Muscle of back (tissue), 13 donors: ENCODE measurements around the gene PTGES. TPM values are rescaled to one million over a fixed set of nuclear protein-coding genes. Genes with fewer than 3 reads are reported as not detected.
A peak's percentile ranks its signal among the peaks of the same experiment; 100 is the strongest.
"Not testable (repeated sequence)": the region's sequence is repeated elsewhere in the genome, so short reads cannot be mapped to it uniquely, and the experiment has no call there.

Experiments used
- DNase-seq, 3 donors: peaks; one replicate each; pipeline versions ENCODE4 v3.0.0 to v3.0.0-alpha.2; 2013
- long read RNA-seq, 9 donors: transcript quantifications; one replicate each; lab custom pipeline, GENCODE V29; 2026
- polyA plus RNA-seq, 10 donors: library from polyadenylated mRNA; unstranded; fragments of 120-200 nt; gene quantifications; one replicate each; pipeline ENCODE4 v1.2.1, GENCODE V29; 2013; ENCODE audit not compliant: insufficient read length in 10 of 10

The PTGES gene, protein sequence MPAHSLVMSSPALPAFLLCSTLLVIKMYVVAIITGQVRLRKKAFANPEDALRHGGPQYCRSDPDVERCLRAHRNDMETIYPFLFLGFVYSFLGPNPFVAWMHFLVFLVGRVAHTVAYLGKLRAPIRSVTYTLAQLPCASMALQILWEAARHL
- polyA plus RNA-seq: 10 to 100 TPM in 2 of 10 donors, 1 to 10 TPM in 8; 6.3 to 14.3 (median 8.2) TPM
- long read RNA-seq, donor 1, partial matches to known transcripts: 0 of 3 reads
- long read RNA-seq, donor 1, other reads (novel, unspliced or antisense): 0 of 3 reads
- long read RNA-seq, donor 2, partial matches to known transcripts: 0 of 1 reads
- long read RNA-seq, donor 2, other reads (novel, unspliced or antisense): 0 of 1 reads
- long read RNA-seq, donor 3: 0 reads
- long read RNA-seq, donor 4: 0 reads
- long read RNA-seq, donor 5, partial matches to known transcripts: 0 of 2 reads
- long read RNA-seq, donor 5, other reads (novel, unspliced or antisense): 0 of 2 reads
- long read RNA-seq, donor 6, partial matches to known transcripts: 0 of 3 reads
- long read RNA-seq, donor 6, other reads (novel, unspliced or antisense): 0 of 3 reads
- long read RNA-seq, donor 7, partial matches to known transcripts: 0 of 2 reads
- long read RNA-seq, donor 7, other reads (novel, unspliced or antisense): 0 of 2 reads
- long read RNA-seq, donor 8: 0 reads
- long read RNA-seq, donor 9, partial matches to known transcripts: 0 of 2 reads
- long read RNA-seq, donor 9, other reads (novel, unspliced or antisense): 0 of 2 reads

DNA sequence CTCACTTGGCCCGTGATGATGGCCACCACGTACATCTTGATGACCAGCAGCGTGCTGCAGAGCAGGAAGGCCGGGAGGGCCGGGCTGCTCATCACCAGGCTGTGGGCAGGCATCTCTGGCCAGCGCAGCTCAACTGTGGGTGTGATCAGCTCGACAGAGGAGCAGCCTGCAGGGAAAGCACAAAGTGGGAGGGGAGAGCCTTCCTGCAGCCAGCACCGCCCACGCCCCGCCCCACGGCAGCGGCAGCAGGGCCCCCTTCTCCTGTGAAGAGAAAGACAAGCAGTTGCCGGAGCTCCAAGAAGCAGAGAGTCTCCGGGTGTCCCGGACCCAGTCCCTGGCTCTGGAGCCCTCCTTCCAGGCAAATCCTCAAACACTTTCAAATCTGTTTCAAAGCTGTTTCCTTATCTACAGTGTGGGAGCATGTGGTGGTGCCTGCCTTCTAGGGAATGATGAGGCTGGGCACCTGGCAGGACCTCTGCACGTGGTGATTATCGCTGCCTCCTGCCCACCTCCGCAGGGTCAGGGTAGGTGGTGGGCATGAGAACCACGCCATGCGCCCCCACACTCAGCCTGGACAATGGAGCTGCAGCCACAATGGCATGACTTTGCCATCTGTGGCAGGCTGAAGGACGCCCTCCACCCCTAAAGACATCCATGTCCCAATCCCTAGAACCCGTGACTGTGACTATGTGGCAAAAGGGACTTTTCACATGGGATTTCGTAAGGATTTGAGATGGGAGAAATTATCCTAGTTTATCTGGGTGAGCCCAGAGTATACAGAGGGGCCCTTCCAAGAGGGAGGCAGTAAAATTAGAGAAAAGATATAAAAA is at the start of gene PTGES:
Gene PTGES (minus strand): TSS at position 143 of the 830 bp plus-strand sequence. CDS start 30 bp downstream, at position 113.
- peak; percentile 67 to 93 (median 84) for DNase-seq

DNA sequence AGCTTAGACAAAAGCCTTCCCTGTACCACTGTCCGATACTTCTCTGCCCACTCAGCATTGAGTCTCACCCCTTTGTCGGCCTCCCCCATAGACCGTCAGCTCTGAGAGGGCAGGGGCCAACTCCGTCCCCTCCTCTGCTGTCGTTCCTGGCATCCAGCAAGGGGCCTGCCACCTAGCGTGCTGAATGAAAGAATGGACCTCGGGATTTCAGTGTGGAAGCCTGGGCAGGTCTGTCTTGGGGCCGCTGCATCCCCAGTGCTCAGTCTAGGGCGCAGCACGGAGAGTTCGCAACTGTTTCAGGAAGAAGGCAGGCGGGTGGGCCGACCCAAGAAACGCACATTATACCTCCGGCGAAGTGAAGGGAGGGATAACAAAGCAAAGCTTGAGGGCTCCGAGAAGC is 48.7 kb upstream of the PTGES start:
- no peak for DNase-seq

DNA sequence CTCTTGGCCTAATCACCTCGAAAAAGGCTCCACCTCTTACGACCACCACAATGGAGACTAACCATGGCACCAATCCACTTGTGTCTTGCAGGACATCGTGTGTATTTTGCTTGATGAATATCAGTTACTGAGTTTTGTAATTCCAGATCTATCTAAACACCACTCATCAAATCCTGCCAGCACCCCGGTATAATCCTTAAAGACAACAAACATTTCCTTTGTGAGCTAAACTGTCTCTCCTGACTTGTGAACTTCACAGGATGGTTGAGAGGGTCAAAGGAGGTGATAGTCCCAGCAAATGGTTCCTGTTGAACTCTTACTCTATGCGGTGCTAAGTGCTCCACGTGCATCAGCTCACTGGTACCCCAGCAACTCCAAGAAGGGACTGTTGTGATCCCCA is 46.1 kb upstream of the PTGES start:
- no peak for DNase-seq

DNA sequence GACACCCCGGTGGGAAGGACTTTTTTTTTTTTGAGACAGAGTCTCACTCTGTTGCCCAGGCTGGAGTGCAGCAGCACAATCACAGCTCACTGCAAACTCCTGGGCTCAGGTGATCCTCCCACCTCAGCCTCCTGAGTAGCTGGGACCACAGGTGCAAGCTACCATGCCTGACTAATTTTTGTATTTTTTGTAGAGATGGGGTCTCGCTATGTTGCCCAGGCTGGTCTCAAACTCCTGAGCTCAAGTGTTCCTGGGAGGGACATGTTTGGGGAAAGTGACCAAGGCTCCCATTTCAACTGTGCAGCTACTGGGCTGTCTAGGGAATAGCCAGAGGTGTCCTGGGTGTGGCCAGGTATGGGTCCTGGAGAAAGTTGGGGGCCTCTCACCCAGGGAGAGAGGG is 43.2 kb upstream of the PTGES start:
- DNase-seq: not testable (repeated sequence)

DNA sequence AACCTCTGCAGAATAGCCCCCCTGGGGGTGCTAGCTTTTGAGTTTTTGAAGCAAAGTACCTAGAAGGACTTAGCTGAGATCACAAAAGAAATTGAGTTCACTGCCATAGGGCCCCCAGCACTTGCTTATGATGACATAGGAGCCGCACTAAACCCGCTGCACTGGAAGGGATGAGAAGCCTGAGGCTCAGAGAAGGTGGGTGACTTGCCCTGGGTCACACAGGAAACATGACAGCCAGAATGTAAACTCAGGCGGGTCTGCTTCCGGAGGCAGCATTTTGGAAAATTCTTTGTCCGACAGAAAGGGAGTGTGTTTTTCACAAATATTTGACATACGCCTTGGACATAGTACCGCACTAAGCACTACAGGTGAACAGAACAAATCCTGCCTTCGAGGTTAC is 41.7 kb upstream of the PTGES start:
- no peak for DNase-seq

DNA sequence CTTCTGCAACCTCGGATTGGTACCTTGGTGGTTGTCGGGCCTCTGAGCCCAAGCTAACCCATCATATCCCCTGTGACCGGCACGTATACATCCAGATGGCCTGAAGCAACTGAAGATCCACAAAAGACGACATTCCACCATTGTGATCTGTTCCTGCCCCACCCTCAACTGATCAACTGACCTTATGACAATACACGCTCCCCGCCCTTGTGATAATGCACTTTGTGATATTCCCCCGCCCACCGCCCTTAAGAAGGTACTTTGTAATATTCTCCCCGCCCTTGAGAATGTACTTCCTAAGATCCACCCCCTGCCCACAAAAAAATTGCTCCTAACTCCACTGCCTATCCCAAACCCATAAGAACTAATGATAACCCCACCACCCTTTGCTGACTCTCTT is 33.6 kb upstream of the PTGES start:
- DNase-seq: no peak

DNA sequence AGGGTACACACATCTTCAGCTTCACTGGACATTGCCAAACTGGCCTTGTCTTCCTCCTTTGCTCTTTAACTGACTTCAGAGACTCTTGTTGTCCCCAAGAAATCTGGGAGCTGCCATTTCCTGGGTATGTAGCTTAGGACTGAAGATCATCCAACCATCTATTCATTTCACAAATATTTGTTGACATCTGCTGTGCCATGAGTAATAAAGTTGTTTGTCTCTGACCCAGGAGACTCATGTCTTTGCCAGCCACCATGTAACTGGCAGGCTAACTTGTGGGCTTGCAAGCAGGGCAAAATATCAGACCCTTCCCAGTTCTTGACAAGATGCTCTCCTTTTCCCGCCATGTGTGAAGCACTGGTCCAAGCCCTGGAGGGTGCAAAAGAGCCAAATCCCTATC is 33.0 kb upstream of the PTGES start:
- no peak for DNase-seq

DNA sequence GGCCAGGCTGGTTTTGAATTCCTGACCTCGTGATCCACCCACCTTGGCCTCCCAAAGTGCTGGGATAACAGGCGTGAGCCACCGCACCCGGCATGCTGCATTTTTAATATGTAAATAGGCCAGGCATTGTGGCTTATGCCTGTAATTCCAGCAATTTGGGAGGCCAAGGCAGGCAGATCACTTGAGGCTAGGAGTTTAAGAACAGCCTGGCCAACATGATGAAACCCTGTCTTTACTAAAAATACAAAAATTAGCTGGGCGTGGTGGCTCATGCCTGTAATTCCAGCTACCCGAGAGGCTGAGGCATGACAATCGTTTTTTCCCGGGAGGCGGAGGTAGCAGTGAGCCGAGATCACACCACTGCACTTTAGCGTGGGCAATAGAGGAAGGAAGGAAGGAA is 32.1 kb upstream of the PTGES start:
- DNase-seq: not testable (repeated sequence)

DNA sequence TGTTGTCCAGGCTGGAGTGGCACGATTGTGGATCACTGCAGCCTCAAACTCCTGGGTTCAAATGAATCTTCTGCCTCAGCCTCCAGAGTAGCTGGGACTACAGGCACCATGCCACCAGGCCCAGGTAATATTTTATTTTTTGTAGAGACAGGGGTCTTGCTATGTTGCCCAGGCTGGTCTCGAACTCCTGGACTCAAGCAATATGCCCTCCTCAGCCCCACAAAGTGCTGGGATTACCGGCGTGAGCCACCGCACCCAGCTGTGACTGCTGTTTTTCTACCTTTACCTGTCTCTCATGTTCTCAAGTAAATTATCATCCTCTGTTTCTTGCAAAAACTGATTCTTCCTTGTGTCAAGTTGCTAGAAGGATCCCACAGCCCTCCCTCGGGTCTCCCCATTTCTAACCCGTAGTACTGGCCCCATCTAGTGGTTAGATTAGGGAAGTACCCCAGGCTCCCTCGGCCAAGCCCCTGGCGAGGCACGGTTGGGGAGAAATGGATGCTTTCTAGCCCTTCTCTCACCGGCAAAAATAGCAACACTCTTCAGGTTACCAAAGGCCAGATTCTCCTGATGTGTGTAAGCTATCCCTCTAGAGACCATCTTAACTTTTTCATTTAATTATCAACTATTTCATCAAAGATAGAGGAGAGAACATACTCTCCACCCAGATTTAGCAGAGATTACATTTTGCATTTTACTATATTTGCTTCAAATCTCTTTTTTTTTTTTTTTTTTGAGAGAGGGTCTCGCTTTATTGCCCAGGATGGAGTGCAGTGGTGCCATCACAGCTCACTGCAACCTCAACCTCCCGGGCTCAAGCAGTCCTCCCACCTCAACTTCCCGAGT is 30.9 kb upstream of the PTGES start:
- DNase-seq: peak; percentile 66 to 87 (median 79)

DNA sequence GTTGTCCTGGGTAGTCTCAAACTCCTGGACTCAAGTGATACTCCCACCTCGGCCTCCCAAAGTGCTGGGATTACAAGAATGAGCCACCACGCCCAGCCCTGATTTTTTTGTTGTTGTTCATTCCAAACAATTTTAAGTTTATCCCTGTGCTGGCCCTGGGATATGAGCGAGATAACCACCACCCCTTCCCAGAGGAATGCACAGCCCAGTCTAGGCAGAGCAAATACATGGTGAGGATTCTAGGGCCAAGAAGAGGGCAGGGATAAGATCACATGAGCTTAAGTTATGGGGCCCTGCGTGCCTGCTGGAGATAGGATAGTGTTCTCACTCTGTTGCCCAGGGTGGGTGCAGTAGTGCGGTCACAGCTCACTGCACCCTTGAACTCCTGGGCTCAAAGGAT is 29.1 kb upstream of the PTGES start:
- DNase-seq: no peak

DNA sequence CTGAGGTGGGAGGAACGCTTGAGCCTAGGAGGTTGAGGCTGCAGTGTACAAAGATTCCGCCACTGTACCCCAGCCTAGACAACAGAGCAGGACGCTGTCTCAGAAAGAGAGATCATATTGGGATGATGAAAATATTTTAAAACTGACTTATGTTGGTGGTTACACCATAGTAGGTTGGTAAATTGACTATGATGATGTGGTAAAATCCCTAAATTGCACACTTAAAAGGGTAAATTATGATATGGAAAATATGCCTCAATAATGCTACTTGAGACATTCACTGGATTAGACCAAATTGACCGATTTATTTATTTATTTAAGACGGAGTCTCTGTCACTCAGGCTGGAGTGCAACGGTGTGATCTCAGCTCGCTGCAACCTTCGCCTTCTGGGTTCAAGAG is 28.3 kb upstream of the PTGES start:
- DNase-seq: no peak

DNA sequence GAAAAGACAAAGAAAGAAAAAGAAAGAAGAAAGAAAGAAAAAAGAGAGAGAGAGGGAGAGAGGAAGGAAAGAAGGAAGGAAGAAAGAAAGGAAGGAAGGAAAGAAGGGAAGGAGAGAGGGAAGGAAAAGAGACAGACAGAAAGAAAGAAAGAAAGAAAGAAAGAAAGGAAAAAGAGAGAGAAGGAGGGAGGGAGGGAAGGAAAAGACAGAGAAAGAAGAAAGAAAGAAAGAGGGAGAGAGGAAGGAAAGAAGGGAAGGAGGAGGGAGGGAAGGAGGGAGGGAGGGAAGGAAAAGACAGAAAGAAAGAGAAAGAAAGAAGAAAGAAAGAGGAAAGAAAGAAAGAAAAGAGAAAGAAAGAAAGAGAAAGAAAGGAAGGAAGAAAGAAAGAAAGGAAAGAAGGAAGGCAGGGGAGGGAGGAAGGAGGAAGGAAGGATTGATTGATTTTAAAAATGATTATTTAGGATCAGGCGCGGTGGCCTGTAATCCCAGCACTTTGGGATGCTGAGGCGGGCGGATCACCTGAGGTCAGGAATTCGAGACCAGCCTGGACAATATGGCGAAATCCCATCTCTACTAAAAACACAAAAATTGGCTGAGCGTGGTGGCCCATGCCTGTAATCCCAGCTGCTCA is 26.8 kb upstream of the PTGES start:
- no peak for DNase-seq

DNA sequence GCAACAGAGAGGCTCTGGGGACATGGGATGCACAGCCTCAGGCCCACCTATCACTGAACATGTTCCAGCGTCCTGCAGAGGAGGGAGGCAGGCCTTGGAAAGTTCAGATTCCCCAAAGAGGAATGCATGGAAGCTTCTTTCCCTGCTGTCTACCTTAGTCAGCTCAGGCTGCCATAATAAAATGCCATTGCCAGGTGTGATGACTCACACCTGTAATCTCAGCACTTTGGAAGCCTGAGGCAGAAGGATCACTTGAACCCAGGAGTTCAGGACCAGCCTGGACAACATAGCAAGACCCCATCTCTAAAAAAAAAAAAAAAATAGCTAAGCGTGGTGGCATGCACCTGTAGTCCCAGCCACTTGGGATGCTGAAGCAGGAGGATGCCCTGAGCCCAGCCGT is 25.6 kb upstream of the PTGES start:
- DNase-seq: no peak

DNA sequence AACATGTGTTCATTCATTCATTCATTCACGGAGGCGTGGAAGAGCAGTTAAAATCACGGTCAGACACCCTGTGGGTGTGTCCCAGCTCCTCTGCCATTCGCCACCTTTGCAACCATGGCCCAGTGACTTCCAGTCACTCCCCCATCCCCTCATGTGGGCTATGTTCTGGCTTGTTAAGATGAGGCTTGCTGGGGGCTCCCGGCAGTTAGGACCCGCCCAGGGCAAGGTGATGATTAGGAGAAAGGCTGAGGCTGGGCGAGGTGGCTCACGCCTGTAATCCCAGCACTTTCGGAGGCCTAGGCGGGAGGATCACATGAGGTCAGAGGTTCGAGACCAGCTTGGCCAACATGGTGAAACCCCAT is 24.9 kb upstream of the PTGES start:
- no peak for DNase-seq

DNA sequence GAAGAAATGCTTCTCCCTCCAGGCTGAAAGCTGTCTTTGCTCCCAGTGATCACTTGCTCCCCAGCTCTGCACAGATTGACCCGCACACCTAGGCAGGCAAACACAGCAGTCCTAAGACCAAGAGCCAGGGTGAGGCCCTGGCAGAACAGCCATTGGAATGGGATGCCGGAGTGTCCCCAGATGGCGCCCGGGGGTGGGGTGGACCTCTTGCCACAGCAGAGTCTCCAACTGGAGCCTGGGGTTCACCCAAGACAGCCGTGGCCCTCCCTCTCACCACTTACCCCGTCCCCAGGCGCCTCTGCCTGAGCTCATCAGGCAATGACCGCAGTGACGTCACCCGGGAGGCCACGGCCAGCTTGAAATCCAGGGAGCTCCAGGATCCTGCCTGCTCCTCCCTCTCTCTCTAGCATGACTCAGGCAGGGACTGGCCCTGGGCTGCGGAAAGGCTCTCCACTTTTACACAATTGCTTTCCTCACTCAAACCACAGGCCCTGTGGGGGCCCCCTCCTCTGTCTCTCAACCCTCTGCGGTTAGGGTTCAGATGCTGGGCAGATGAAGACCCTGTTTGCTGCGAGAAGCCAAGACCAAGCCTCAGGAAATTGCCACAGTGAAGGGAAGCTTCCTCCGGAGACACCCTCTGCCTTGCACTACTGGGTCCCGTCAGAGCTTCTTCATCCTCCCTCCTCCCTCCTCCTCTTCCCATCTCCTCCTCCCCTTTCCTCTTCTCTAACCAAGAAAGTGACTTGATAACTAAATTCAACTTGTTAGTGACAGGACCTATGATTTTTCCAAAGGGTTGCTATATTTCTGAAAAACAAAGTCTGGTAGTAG is 24.3 kb upstream of the PTGES start:
- DNase-seq: peak; percentile 94 to 99 (median 96)

DNA sequence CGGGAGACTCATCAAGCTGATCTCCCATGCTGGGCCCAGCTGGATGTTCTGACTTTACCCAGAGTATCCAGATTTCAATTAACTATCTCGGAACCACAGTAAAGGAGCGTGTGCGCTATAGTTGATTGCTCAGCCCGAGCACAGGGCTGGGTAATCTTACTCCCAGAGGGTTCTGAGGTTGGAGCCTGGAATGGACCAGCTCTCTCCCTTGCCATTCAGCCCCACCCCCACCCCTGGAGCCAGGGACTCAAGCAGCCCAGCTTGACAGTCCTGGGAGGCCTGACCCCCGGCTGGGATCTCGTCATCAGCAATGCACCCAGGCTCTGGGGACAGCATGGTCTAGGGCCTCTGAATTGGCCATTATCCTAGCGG is 23.7 kb upstream of the PTGES start:
- DNase-seq: no peak

DNA sequence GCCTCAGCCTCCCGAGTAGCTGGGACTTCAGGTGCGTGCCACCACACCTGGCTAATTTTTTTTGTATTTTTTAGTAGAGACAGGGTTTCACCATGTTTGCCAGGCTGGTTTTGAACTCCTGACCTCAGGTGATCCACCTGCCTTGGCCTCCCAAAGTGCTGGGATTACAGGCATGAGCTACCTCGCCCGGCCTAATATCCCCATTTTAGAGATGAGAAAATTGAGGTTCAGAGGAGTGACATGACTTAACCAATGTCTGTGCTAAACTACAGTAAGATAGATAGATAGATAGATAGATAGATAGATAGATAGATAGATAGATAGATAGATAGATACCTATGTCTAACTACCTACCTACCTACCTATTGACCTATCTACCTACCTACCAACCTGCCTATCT is 23.3 kb upstream of the PTGES start:
- not testable (repeated sequence) for DNase-seq

DNA sequence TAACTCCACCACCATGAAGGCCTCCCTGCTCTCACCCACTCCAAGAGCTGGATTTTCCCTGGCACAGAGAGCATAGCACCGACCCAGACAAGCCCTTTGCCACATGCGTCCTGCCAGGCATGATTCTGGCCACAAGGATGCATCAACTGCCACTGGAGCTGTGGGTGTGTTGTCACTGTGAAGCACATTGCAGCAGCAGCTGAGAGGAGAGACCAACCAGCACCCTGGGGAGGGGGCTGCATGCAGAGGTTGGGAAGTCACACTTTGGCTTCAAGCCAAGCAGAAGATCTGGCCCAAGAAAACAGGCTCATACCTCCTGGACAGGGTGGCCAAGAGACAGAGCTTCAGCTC is 22.6 kb upstream of the PTGES start:
- no peak for DNase-seq

DNA sequence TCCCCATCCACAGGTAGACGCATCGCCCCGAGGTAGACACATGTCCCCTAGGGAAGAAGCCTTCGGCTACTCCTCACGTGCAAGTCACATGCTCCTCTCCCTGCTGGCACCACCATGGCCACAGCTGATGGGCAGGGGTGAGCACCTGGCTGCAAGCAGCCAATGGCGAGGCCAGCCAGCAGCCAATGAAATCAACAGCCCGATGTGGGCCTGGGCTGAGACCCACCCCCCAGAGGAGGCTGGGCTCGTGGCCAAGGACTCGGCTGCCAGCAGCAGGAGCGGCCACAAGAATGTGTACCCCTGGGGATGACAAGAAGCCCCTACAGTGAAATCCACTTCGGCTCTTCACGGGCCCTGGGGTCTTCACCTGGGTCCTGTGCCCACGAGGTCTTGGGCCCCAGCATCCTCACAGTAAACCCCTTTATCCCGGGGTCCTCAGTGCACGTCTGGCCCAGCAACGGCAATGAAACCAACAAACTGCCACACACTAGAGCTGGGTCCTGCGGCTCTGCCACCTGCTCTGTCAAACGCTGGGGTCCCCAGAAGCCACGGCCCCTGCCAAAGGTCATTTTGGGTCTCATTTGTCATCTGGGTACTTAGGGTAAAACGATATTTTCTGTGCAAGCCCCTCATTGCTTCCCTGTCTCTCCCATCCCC is 22.1 kb upstream of the PTGES start:
- DNase-seq: no peak
